ENCODE data around the gene TLL1.
A peak's percentile ranks its signal among the peaks of the same experiment; 100 is the strongest.

TLL1 gene

DNA sequence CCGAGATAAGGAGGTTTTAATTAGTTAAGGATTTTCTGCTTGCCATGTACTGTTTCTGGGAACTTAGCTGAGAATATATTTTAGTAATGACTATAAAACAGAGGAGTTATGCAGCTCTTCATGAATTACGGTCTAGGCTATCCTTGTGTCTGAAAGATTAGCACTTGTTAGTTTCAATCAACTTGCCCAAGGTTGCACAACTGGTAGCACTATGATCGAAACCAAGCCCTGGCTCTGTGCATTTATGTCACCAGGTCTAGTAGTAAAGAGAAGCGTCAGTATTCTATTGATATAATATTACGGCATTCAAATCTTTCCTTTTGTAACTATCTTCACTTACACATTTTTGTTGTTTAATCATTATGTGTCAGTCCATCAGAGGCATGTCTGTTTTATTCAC lies 176.0 kb downstream of the TLL1 start:
- no peak for DNase-seq (ENCODE audit: low spot score)

DNA sequence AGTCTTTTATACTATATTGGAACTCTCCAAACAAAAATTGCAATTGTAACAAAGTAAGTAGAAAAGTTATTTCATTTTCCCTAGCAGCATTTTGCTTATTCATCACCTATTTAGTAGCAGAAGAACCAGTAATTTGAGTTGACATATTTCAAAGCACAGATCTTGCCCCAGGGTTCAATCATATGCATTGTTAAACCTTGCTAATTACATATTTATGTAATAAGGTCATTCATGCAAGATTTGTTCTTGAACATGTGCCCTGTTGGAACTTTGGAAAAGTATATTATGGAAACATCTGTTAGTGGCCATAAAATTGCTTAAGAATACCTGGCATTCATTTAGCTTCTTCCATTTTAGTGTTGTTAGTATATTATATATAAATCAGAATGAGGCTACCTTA lies 191.7 kb downstream of the TLL1 start:
- no peak for DNase-seq (ENCODE audit: low spot score)

DNA sequence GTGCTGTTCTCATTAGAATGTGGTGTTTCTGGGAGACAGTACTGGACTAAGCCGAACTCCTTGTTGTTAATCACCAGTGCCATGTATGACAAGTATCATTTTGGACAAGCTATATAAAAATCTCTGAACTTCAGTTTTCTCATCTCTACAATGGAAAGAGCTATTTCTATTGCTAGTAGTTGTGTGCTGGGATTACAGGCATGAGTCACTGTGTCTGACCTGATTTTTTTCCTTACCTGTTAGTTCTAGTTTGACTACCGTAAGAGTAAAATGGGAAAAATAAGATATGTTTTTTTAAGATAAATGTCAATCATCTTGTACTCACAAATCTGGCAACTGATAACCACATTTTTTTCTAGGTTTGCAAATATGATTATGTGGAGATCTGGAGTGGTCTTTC lies 192.3 kb downstream of the TLL1 start:
- no peak for DNase-seq (ENCODE audit: low spot score)

DNA sequence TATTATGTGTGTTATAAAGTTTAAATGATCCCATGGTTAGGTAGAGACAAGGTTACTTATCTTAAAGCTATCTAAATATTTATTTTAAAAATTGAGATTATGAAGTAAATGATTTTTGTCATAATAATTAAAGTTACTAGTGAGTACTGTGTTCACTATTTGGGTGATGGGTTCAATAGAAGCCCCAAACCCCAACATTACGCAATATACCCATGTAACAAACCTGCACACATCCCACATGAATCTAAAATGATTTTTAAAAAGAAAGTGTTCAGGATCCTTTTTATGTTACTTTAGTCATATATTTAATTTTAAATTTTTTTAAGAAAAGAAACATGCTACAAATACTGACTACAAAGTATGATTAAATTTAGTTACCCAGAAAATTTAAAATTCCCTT lies 193.9 kb downstream of the TLL1 start:
- DNase-seq (ENCODE audit: low spot score): no peak

DNA sequence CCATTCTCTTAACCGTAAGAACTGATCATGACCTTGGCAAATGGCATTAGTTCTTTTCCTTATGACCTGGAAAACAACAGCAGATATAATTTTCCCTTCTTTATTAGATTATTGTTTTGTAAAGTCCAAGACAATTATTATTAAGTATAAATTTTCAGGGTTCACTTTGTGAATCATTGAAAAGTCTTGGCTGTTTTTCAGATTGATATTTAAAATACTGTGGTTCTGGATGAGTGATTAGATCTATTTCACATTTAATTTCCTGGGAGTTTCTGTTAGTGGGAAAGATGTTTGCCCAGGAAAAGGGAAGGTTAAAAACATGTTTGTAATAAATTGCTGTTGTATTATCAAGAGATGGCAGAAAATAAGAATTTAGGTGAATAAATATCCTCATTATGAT lies 194.9 kb downstream of the TLL1 start:
- no peak for DNase-seq (ENCODE audit: low spot score)

DNA sequence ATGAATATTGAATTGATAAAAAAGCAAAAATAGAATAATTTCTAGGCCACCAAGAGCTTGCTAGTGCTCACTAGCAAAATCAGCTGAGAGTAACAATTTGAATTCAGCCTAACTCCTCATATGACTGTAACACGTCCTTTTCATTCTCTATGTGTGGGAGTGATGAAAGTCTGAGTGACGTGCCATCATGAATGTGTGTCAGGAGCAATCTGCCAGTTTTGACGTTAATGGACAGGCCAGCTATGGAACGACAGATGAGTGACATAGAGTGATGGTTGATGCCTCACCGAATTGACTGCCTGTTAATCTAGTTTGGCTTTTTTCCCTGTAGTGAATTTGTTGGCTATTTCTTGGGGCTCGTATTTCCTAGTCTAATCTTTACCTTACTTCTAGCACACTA lies 200.7 kb downstream of the TLL1 start:
- DNase-seq (ENCODE audit: low spot score): no peak

DNA sequence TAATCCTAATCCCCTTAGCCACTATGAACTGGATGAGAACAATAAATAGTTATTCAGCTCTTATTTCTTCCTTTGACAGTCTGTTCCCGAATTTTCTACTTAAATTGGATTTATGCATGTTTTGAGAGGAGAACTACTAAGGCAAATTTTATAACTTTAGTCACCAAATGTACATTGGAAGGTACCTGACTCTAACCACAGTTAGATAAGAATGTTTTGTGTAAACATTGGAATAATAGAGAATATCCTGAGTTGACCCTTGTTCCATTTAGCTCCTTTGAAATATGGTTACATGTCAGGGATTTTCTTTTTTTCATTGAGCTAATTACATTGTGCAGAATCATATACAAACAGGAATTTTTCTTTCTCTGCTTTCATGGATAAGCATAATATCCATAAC lies 202.6 kb downstream of the TLL1 start:
- no peak for DNase-seq (ENCODE audit: low spot score)

DNA sequence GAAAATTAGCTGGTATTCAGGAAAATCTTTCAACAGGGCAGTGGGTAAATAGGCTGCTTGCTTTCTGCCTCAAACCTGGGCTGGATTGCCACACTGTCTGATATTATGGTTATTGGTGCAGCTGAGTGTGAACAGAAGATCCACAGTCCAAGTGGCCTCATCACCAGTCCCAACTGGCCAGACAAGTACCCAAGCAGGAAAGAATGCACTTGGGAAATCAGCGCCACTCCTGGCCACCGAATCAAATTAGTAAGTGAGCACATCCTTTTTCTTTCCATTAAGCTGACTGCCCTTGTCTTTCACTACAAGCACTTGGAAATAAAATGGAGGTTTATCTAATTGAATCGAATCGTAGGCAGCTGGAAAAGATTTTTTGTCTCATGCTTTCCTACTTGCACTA lies 204.7 kb downstream of the TLL1 start:
- no peak for DNase-seq (ENCODE audit: low spot score)

DNA sequence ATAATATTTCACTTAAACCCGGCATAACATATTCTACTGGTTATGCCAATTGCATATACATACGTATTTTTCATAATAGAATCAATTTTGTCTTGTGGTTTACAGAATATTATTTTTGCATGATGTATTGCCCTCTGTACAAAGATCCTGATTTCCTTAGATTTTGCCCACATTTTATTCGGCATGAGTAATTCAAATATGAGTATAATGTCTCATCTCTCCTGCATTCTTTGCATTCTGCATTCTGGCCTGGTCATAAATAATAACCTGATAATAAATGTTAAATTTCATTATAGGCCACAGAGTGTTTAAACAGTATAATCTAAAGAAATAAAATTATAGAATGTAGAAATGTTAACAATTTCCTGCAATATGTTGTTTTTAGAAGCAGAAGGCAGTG lies 205.3 kb downstream of the TLL1 start:
- no peak for DNase-seq (ENCODE audit: low spot score)

DNA sequence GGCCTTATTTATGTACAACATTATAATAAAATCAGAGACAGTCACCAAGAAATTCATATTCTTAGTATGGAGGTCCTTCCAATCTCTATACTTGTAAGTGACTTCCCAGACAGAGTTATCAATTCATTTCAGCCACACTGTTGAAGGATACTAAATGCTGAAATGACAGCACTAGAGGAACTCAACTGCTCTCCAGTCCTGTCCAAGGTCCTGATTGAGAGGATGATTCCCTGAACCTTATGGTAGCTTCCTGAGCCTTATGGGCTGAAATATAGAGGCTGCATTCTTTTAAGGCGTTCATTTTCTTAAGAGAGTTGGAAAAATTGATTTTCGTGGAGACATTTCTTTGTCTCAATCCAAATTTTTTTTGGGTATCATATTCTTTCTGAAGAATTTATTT lies 205.9 kb downstream of the TLL1 start:
- peak; percentile 5 for DNase-seq (ENCODE audit: low spot score)

DNA sequence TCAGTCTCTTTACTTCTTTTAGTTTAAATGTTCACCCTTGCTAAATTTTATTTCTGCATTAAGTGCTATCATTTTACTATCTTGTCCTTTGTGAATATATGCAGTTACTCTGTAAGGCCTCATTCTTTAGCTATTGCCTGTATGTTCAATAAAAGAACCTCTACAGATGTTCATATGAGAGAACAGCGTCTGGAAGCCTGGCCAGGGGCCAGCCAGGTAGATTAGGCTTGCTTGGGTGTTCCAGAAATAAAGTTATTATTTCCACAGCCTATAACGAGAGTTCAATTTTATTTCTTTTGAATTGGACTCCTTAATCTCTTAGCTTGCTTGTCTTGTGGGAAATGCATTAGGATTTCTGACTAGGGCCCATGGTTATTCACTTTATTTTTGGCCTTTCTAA lies 214.5 kb downstream of the TLL1 start:
- no peak for DNase-seq (ENCODE audit: low spot score)

DNA sequence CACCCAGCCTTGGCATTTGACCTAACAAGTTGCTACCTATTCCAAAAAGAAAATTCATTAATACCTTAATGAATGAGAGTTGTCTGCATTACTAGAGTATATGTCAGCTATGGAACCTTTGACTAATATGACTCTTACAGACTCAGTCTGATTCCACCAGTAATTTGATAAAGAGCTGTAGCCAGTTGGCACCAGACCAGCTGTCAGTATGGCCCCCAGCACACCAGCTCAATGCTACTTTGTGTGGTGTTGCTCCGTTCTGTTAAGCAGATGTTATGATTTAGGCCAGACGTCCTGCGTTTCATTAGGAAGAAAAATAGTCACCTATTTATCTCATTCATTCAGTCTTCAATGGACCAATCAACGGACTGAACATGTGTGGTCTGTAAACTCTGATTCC lies 215.5 kb downstream of the TLL1 start:
- DNase-seq (ENCODE audit: low spot score): no peak

DNA sequence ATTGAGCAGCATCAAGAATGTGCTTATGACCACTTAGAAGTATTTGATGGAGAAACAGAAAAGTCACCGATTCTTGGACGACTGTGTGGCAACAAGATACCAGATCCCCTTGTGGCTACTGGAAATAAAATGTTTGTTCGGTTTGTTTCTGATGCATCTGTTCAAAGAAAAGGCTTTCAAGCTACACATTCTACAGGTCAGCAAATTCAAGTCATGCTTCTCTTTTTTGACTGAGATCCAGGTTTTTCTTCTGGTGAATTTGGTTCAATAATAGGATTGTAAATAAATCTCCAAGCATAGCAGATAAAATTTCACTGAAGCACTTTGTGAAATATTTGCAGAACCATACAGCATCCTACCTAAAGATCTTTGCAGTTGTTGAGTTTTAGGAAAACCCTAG lies 218.1 kb downstream of the TLL1 start:
- no peak for DNase-seq (ENCODE audit: low spot score)

DNA sequence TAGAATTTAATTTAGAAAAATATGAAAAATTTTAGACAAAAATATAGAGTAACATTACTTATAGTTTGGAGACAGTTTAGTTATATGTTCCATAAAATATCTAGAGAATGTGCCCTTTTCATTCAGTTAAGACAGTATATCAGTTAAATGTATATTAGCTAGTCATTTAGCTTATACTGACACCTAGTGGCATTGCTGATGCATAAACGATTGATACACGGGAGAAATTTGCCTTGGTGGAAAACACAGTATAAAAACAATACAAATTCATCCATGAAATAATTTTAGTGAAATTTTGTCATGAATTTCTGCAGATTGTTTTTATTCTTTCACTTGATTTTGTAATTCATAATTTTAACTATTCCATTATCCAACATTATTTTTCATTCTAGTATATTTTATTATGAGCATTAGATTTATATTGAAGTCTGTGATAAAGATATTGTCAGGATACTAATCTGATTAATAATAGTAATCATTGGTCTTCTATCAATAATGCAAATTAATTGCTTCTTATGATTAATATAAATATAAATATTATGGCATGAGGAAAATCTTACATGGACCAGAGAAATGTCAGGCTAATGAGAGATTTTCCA lies 219.0 kb downstream of the TLL1 start:
- DNase-seq (ENCODE audit: low spot score): peak; percentile 53

DNA sequence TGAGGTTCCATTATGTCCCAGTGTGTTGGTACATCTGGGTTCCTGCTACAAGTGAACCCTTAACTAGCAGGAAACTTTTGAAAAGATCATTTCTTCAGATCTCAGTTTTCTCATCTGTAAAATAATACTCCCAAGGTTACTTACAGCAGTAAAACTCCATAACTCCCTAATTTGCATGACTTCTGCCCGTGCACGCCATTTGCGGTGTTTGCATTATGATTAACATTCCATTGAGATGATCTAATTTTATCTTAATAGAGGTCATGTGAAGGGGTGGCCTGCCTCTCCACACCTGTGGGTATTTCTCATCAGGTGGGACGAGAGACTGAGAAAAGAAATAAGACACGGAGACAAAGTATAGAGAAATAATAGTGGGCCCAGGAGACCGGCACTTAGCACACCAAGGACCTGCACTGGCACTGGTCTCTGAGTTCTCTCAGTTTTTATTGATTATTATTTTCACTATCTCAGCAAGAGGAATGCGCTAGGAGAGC lies 219.8 kb downstream of the TLL1 start:
- no peak for DNase-seq (ENCODE audit: low spot score)

DNA sequence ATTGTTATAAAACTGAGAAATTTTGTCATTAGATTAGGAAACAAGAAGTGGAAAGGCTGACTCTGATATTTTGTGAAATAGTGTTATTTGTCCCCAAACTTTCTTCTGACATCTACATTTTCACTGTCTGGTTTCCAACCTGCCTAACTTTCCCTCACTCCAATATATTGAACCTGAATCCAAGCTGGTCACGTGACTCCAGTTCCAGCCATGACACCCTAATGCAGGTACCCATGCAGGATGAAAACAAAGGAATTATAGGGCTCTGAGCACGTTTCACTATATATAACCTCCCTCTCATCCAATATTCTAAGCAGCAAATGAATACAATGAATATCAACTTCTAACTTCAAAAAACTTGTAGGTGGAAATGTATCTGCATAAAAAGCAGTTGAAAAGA lies 231.6 kb downstream of the TLL1 start:
- DNase-seq (ENCODE audit: low spot score): no peak

DNA sequence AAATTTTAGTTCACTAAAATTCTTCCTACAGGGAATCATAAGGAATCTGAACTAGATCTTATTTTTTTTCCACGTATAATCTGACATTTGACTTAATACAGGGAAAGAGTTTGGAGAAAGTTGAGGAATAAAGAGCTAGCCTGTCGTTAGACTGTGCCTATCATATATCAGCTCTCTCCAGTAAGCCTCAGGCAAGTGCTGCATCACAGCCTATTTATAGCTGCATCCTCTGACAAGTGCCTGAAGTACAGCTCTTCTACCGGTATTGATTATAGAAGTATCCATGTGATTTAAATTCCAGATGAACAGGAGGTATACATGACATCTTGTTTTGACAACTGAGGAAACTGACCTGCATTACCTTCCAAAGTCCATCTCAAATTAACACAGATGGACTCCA lies 248.9 kb downstream of the TLL1 start:
- DNase-seq (ENCODE audit: low spot score): no peak

DNA sequence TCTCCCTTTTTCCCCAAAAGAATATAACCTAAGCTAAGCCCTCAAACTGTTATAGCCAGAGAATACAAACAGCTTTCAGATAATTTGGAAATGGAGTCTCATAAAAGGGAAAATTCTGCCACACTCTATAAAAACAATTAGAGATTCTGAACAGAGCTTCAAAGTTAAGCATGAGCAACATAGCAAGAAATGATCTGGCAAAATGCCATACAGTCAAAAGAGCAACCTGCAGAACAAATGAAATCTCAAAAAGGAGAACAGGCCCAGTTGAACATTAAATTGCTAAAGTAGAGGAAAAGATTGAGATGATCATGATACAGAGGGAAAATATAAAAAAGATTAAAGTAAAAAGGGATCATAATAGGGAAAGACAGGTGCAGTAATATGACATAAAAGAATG lies 250.5 kb downstream of the TLL1 start:
- no peak for DNase-seq (ENCODE audit: low spot score)

DNA sequence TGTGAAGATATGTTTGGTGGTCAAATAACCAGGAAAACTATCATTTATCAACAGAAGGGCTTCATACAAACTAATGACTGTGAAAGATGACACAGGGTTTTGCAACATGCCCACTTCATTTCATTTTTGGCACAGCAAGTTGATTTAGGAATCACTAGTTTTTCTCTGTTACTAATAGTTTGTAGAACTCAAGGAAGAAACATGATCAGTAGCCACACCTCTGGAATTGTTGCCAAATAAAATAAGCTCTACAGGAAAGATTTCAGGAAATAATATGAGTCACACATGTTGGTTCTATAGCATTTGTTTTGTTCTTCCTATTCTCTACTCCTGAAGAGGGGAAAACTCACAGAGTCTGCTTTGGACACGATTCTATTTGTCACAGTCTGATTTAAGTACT lies 255.4 kb downstream of the TLL1 start:
- DNase-seq (ENCODE audit: low spot score): peak; percentile 2

DNA sequence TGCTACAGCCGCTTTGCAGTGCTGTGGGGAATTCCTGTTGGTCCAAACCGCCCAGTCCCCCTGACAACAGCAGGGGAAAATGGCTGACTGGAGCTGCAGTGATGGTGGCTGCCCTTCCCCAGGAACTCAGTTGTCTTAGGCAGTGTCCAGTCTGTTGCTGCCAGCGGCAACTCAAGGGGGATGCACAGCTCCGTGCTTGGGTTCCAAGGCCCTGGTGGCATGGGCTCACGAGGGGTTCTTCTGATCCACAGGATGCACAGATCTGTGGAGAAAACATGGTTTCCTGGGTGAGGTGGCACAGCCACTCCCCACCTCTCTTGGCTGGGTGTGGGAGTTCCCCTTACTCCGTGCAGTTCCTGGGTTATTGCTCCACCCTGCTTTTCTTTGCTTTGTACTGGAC lies 261.2 kb downstream of the TLL1 start:
- DNase-seq (ENCODE audit: low spot score): no peak

DNA sequence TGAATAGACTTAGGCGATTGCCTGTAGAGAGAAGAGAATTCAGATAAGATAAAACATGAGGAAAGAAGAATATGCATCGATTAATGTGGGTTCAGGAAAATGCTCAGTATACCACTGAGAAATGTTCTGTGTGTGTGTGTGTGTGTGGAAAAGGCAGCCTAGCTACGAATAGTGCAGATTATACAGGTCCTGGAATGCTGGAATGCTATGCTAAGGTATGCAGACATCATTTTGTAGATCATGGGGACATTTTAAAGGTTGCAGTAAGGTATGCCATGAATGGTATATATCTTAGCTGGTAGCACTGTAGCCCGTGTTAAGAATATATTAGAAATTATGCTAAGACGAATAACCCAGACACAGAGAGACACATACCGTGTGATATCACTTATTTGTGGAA lies 267.9 kb downstream of the TLL1 start:
- DNase-seq (ENCODE audit: low spot score): no peak

DNA sequence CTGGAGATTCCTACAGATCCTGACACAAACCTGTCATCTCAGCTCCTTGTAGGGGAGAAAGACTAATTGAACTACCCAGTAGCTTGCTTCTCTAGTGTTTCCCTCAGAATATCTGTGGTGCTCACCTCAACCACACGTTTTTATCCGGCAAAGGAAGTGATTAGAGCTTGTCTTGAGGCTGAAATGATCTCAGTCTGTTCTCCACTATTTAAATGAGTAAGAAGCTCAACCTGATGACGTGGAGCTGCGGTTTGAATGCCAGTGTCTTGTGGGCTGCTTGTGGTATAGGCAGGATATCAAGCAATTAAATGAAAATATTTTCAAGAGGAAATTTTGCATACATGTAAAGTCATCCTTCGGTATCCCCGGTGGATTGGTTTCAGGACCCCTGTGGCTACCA lies 270.2 kb downstream of the TLL1 start:
- no peak for DNase-seq (ENCODE audit: low spot score)

DNA sequence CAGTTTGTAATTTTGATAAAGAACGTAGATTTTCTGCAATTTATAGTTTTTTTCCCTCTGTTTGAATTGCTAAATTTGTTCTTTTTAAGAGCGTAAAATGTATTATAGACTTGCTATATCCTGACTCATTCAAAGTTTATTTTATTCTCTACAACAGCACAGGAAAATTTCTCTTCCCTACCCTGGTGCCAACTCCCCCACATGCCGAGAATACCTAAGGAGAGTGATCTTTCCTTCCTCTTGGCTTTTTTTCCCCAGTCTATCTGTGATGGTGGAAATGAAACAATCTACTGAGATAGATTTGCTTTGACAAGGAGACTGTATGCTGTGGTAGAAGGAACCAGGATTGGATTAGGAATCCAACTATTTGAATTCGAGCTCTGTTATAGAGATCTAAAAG lies 271.6 kb downstream of the TLL1 start:
- DNase-seq (ENCODE audit: low spot score): no peak

DNA sequence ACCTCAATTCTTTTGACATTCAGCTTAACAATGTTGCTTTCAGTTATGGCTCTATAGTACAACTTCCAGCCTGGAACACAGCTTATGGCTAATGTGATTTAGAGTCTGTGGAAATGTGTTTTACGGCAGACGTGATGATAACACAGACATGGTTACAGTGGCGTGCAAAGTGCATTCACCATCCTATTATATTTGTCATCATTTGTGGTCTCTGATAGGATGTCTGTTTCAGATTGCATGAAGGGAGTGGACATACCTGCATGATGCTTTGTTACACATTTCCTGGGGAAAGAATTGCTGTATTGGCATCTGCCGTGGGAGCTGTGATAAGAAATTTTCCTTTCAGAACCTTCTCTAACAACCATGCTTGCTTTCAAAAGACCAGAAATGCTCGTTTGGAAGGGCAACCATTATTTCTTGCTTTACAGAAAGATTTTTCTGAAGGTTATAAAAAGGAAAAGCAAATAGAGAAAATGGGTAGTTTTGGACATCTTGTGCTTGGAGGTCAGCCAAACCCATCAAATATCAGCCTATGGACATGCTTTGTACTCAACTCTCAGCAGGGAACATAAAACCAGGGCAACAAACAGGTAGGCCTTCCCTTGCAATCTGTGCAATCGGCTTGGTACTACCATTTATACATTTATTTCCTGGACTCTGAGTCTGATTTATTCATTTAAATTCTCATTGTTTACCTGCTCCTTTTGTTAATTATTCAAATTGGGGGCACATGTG lies 273.9 kb downstream of the TLL1 start:
- DNase-seq (ENCODE audit: low spot score): no peak
